Epidermal melanocyte (primary cell): ENCODE measurements around the gene CNOT8.
A peak's percentile ranks its signal among the peaks of the same experiment; 100 is the strongest.
"Not testable (repeated sequence)": the region's sequence is repeated elsewhere in the genome, so short reads cannot be mapped to it uniquely, and the experiment has no call there.

Source experiments
- DNase-seq: peaks from one replicate; pipeline ENCODE4 v3.0.0; 2011; ENCODE audit warnings: low spot score; ENCODE audit not compliant: insufficient read length

Gene CNOT8

GRCh38 chr5:154858297-154858971 lies at the start of gene CNOT8:
CNOT8 (plus strand) TSS chr5:154858627; CDS start chr5:154863279, 4,652 bp downstream.
- DNase-seq: peak; percentile 65

DNA sequence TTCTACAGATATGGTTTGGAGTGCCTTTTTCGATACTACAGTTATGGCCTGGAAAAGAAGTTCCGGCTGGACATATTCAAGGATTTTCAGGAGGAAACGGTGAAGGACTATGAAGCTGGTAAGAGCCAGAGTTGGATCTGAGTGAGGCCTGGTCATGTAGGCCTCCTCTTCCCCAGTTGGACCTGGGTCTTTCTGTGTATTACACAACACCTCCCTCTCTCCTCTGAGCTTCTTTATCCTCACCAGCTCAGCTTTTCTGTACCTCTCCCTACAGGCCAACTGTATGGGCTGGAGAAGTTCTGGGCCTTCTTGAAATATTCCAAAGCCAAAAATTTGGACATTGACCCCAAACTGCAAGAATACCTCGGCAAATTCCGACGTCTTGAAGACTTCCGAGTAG lies 47.2 kb upstream of the CNOT8 start:
- no peak for DNase-seq

DNA sequence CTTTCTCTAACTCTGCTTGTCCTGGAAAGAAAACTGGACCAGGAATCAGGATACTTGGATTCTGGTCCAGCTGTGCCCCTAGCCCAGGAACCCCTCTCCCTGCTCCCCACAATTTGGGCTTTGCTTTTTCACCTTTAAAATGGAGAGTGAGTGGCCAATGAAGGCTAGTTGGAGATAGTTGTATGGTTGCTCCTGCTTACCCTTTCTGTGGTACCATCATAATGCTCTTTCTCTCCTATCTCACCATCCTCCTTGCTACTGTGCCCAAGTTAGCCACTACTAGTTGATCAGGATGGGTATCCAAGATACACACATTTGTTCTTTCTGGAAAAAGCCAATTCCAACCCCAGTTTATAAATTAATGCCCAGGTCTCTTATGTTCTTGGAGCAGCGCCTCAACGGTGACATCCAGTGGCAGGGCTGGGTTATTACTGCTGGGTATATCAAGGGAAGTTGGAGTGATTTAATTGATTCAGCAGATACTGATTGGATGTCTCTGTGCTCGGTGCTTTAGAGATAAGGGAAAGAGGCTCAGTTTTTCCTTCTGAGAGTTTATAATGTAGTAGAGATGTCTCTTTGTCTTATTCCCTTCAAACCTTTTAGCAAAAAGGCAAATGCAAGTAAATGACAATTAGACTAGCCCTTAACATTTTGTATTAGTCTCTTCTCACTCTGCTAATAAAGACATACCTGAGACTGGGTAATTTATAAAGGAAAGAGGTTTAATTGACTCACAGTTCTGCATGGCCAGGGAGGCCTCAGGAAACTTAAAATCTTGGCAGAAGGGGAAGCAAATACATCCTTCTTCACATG lies 46.6 kb upstream of the CNOT8 start:
- DNase-seq: peak; percentile 63

DNA sequence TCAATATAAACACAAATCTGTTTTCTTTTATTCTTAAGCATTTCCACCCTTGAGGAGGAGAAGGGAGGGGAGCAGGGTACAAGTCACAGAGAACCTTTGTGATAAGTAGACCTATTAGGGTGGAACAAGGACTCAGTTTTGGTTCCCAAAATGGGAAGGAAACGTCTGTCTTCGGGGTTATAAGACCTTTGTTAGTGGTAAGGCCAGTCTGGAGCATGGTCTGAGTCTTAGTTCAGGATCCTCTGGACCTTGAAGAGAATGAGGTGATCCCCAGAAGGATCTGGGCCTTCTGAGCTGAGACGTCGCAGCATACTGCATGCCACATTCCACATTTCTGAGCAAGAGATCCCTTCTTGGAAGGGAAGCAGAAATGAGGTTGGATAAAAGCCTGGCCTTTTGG lies 45.3 kb upstream of the CNOT8 start:
- no peak for DNase-seq

DNA sequence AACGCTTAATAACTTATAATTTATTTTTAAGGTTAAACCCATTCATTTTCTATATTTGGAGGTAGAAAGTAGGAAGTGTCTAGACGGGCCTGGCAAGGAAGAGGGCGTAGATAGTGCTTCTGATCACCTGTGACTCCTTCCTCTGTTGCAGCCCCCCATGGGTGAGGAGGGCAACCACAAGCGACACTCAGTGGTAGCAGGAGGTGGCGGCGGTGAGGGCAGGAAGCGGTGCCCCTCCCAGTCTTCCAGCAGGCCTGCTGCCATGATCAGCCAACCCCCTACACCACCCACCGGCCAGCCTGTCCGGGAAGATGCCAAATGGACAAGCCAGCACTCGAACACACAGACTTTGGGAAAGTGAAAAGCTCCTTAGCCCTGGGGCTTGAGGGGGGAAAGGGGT lies 44.7 kb upstream of the CNOT8 start:
- no peak for DNase-seq

- DNase-seq: no peak
Observed at GRCh38 chr5:154815025-154815424, 43.4 kb upstream of the CNOT8 start.

DNA sequence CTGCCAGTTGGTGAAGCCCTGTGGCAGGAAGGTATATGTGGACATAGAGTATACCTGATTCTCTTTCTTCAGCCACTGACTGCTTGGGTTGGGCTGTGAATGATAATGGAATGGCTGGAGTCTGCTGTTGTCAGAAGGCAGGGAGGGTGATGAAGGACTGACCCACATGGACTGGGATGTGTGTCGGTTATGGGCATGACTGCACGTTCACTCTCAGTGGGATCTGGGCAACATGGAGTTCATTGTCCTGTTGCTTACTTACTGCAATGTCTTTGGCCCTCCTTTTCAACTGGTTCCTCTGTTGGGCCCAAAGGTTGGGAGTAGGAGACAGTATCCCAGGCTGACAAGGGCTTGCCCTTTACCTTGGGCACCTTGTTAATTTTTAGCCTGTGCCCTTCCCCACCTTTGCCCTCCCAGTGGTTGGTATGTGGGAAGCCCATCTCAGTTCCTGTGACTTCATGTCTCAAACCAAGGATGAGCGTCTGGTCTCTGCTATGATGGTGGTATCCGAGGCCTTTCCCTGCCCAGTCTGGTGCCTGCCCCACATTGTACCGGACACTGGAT lies 42.7 kb upstream of the CNOT8 start:
- DNase-seq: no peak

- DNase-seq: no peak
Observed at GRCh38 chr5:154816891-154817492, 41.4 kb upstream of the CNOT8 start.

DNA sequence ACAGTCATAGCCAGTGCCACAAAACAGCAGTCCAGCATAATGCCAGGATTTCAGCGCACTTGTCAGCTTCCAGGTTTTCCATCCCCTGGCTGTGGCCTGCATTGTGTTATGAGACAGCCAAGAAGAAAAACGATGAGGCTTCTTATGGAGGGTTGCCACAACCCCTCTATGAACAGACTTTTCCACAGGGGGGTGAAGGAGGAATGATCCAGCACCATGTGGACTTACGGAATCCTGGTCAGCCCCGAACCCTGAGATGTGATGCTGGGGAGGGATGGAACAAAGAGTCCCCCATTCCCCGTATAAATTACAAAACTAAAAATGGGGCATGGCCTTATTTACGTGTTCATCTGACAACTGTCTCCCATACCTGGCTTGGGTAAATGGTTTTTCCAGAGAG lies 40.6 kb upstream of the CNOT8 start:
- DNase-seq: no peak

- DNase-seq: no peak
Observed at GRCh38 chr5:154818471-154819116, 39.8 kb upstream of the CNOT8 start.

- DNase-seq: no peak
Observed at GRCh38 chr5:154819546-154819945, 38.9 kb upstream of the CNOT8 start.

GRCh38 chr5:154820383-154820782 lies 38.0 kb upstream of the CNOT8 start:
- DNase-seq: no peak

GRCh38 chr5:154822896-154823295 lies 35.5 kb upstream of the CNOT8 start:
- DNase-seq: not testable (repeated sequence)

- DNase-seq: no peak
Observed at GRCh38 chr5:154823605-154824004, 34.8 kb upstream of the CNOT8 start.

- DNase-seq: no peak
Observed at GRCh38 chr5:154824070-154824469, 34.4 kb upstream of the CNOT8 start.

DNA sequence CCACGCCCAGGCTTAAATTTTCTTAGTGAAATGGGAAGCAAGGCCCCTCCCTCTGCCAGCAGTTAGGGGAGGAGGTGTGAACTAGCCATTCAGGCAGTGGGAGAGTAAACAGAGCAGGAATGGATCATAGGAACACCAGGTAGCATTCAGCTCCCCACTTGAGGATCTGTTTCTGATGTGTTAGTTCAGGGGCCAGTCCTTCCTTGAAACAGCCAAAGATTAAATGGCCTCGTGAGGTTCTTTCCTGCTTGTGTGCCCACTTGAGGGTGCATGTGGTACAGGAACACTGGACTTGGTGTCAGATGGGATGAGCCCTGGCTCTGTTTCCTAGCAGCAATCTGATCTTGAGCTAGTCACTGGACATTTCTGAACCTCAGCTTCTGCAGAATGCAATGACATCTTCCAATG lies 29.2 kb upstream of the CNOT8 start:
- no peak for DNase-seq

- no peak for DNase-seq
Observed at GRCh38 chr5:154829589-154830218, 28.7 kb upstream of the CNOT8 start.

DNA sequence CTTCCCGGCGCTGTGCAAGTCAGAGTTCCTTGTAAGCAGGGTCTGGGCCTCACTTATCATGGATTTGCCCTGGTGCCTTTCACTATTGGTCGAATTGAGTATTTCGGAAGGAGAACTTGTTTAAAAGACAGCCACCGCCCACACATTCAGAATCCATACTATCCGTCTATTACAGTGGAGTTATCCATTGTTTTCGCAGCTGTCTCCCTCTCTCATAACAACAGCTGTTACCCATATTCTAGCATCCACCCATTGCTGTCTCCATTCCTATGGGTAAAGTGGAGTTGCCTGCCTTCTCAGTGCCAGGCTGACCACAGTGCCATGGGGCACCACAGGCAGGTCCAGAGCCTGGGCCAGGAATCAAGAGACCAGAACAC lies 28.2 kb upstream of the CNOT8 start:
- DNase-seq: no peak

GRCh38 chr5:154830596-154830995 lies 27.8 kb upstream of the CNOT8 start:
- DNase-seq: no peak

DNA sequence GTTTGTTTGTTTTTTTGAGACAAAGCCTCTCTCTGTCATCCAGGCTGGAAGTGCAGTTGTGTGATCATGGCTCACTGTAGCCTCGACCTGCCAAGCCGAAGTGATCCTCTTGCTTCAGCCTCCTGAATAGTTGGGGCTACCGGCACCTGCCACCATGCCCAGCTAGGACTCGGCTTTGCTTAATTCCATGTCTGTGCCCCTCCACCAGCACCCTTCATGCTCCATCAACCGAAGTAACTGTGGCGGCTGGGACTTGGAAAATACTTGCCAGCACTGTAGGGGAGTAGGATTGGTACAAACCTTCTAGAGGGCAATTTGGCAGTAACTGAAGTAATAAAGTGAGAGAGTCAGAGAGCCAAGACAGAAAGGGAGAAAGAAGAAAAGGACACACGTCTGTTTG lies 27.0 kb upstream of the CNOT8 start:
- no peak for DNase-seq

GRCh38 chr5:154832804-154833203 lies 25.6 kb upstream of the CNOT8 start:
- not testable (repeated sequence) for DNase-seq
